T follicular helper cell (primary cell): Measurements from ENCODE around the gene NDUFA13.

ENCODE experiments used
- DNase-seq: peaks from one replicate; pipeline ENCODE4 v3.0.0-alpha.2; 2020; ENCODE audit warnings: low read depth

NDUFA13 gene

DNA sequence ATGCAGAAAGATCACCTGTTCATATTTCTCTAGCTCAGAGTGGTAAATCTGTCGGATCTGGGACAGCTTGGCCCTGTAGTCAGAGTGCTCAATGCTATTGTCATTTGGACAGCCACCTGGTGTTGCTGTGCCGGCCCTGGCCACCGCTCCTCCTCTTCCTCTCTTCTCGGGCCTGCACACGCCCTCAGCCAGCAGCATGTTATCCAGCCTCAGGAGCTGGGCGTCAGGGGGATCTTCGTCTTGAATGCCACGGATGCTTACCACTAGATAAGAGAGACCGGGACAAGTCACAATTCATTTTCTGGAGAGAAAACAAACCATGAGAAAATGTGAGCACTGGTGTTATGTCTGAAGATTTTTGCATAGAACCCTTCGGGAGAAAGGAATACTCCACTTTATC is 54.5 kb downstream of the NDUFA13 start:
- DNase-seq: no peak

DNA sequence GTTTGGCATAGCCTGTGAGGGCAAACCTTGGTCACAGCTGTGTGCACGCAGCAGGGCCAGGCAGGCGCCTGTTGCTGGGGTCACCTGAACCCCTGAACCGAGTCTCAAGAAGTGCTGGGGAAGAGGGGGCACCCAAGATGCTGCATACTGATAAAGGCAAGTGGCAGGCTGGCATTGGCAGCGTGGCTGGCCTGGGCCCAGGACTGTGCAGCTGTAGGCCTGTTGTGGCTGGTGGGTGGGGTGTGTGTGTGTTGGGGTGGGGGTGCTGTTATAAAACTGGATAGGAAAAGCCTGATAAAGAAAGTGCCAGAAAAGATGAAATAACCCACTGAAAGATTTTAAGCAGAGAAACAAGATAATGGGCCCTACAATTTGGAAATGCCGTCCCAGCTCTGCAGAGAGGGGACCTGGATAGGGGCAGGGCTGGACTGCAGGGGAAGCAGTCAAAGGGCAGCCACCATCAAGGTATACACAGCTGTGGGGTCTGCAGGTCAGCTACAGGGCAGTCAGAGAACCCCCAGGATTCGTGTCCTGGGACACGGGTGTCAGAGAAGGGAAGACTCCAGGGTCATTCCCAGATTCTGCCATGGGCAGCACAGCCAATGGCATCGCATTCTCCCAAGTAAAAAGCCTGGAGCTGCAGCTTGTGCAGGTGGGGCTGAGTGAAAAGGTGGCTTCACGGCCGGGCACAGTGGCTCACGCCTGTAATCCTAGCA is 55.2 kb downstream of the NDUFA13 start:
- DNase-seq: no peak

DNA sequence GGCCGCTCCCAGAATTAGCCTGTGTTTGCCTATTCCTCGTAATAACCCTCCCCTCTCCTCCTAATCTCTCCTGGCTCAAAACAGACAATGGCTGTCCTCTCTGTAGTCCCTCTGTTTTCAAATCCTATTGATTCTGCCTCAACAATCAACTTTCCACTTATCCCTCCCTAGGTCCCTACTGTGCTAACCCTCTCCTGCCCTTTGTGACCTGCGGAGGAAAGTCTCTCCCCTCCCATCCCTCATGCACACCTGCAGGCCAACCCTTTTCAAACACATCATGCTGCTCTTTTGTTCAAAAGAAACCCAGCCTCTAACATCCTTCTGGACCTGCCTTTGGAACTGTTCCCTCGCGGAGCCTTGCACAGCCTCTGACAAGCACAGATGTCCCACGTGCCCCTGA is 59.4 kb downstream of the NDUFA13 start:
- no peak for DNase-seq
